ENCODE results near the gene TPRA1. TPM values are rescaled to one million over a fixed set of nuclear protein-coding genes. Genes with fewer than 3 reads are reported as not detected.

TPRA1 gene
- total RNA-seq, 1 donor: 40.6 TPM

GRCh38 chr3:127573401-127573800 is 17.1 kb downstream of the TPRA1 start:
- no peak for TF ChIP-seq CTCF (IDR thresholded peaks at IDR 0.05; ENCODE audit: insufficient read depth, low read depth, low read length)
- no peak for DNase-seq (ENCODE audit: low read depth)
- H3K4me3 ChIP-seq (ENCODE audit: low read depth, low read length): no peak overlapping the region

- no peak overlapping the region for H3K4me3 ChIP-seq (ENCODE audit: low read depth, low read length)
- no peak for TF ChIP-seq CTCF (IDR thresholded peaks at IDR 0.05; ENCODE audit: insufficient read depth, low read depth, low read length)
- no peak for DNase-seq (ENCODE audit: low read depth)
Measured at GRCh38 chr3:127572735-127573134, 17.8 kb downstream of the TPRA1 start.

- DNase-seq (ENCODE audit: low read depth): no peak
- no peak overlapping the region for H3K4me3 ChIP-seq (ENCODE audit: low read depth, low read length)
- TF ChIP-seq CTCF (IDR thresholded peaks at IDR 0.05; ENCODE audit: insufficient read depth, low read depth, low read length): no peak
Measured at GRCh38 chr3:127572186-127572585, 18.3 kb downstream of the TPRA1 start.

- TF ChIP-seq CTCF (IDR thresholded peaks at IDR 0.05; ENCODE audit: insufficient read depth, low read depth, low read length): no peak
- DNase-seq (ENCODE audit: low read depth): no peak
- H3K4me3 ChIP-seq (ENCODE audit: low read depth, low read length): no peak overlapping the region
Measured at GRCh38 chr3:127570520-127570919, 20.0 kb downstream of the TPRA1 start.

- no peak for TF ChIP-seq CTCF (IDR thresholded peaks at IDR 0.05; ENCODE audit: insufficient read depth, low read depth, low read length)
- H3K4me3 ChIP-seq (ENCODE audit: low read depth, low read length): no peak overlapping the region
- no peak for DNase-seq (ENCODE audit: low read depth)
Measured at GRCh38 chr3:127569160-127569559, 21.4 kb downstream of the TPRA1 start.

- no peak overlapping the region for H3K4me3 ChIP-seq (ENCODE audit: low read depth, low read length)
- TF ChIP-seq CTCF (IDR thresholded peaks at IDR 0.05; ENCODE audit: insufficient read depth, low read depth, low read length): no peak
- no peak for DNase-seq (ENCODE audit: low read depth)
Measured at GRCh38 chr3:127568586-127568985, 21.9 kb downstream of the TPRA1 start.

- no peak for TF ChIP-seq CTCF (IDR thresholded peaks at IDR 0.05; ENCODE audit: insufficient read depth, low read depth, low read length)
- DNase-seq (ENCODE audit: low read depth): no peak
- H3K4me3 ChIP-seq (ENCODE audit: low read depth, low read length): no peak overlapping the region
Measured at GRCh38 chr3:127566833-127567232, 23.7 kb downstream of the TPRA1 start.

All from fibroblast of villous mesenchyme (primary cell).